Tibial artery (tissue), 4 donors: ENCODE data around the gene SAP30L.

Source experiments
- DNase-seq, 2 donors: peaks; one replicate each; pipeline ENCODE4 v3.0.0-alpha.2; 2019
- H3K27ac ChIP-seq, 2 donors: fragments of 200-600 bp; sonication (generic) in 1 of 2; 1 replicate in 1 of 2; 2 replicates in 1 of 2; pipeline ENCODE4 v1.5.1; 2018 to 2019; ENCODE audit warnings: mild to moderate bottlenecking in 1 of 2
- H3K27me3 ChIP-seq, 2 donors: fragments of 200-600 bp; sonication (generic) in 1 of 2; one replicate each; pipeline versions ENCODE4 v1.5.1 to v1.6.0; 2016 to 2019
- H3K36me3 ChIP-seq, 3 donors: fragments of 200-600 bp; sonication (generic) in 2 of 3; one replicate each; pipeline ENCODE4 v1.5.1; 2016 to 2019; ENCODE audit warnings: mild to moderate bottlenecking in 2 of 3
- H3K4me1 ChIP-seq, 4 donors: fragments of 200-600 bp; sonication (generic) in 2 of 4; 1 replicate in 3 of 4; 2 replicates in 1 of 4; pipeline ENCODE4 v1.5.1; 2016 to 2019
- H3K4me3 ChIP-seq, 2 donors: fragments of 200-600 bp; sonication (generic) in 1 of 2; 1 replicate in 1 of 2; 2 replicates in 1 of 2; pipeline ENCODE4 v1.5.1; 2018 to 2019; ENCODE audit warnings: mild to moderate bottlenecking in 2 of 2
- H3K9me3 ChIP-seq, 3 donors: fragments of 200-600 bp; sonication (generic) in 1 of 3; one replicate each; pipeline ENCODE4 v1.5.1; 2016 to 2019
- intact Hi-C: fragments of 100-400 bp; cut with DNase I; formaldehyde crosslinking; loops from one replicate; pipeline ENCODE4 v1.15.0; 2023; ENCODE audit warnings: low total_unique reads
- TF ChIP-seq, protein P1 (sequence below), 2 experiments: fragments of 200-600 bp in 1 of 2; fragments of 450-650 bp in 1 of 2; IDR thresholded peaks; one replicate each; pipeline ENCODE4 v1.5.1; 2017 to 2019; ENCODE audit warnings: antibody characterized with exemption in 2 of 2, mild to moderate bottlenecking in 1 of 2, moderate library complexity in 1 of 2

SAP30L gene

DNA sequence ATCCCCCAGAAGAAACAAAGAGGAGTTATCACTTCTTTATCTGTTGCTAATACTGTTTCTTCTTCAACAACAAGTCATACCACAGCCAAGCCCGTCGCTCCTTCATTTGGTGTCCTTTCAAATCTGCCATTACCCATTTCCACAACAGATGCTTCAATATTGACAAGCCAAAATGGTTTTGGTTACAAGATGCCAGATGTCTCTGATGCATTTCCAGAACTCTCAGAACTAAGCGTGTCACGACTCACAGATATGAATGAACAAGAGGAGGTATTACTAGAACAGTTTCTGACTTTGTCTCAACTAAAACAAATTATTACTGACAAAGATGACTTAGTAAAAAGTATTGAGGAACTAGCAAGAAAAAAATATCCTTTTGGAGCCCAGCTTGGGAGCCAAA, 48.2 kb downstream of the SAP30L start:
- Histone ChIP-seq H3K36me3 (no peaks in the 10 kb centered on the region), H3K27ac (no peak overlapping the region), H3K9me3 (no peaks in the 10 kb centered on the region), H3K27me3 (peaks cover 0 to 49% of the 10 kb centered on the region in 2 donors), H3K4me1 (no peaks in the 10 kb centered on the region), H3K4me3 (no peak overlapping the region)
- intact Hi-C loops, result no loop called here
- TF ChIP-seq, protein P1, sequence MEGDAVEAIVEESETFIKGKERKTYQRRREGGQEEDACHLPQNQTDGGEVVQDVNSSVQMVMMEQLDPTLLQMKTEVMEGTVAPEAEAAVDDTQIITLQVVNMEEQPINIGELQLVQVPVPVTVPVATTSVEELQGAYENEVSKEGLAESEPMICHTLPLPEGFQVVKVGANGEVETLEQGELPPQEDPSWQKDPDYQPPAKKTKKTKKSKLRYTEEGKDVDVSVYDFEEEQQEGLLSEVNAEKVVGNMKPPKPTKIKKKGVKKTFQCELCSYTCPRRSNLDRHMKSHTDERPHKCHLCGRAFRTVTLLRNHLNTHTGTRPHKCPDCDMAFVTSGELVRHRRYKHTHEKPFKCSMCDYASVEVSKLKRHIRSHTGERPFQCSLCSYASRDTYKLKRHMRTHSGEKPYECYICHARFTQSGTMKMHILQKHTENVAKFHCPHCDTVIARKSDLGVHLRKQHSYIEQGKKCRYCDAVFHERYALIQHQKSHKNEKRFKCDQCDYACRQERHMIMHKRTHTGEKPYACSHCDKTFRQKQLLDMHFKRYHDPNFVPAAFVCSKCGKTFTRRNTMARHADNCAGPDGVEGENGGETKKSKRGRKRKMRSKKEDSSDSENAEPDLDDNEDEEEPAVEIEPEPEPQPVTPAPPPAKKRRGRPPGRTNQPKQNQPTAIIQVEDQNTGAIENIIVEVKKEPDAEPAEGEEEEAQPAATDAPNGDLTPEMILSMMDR (IDR thresholded peaks at IDR 0.05), result no peak
- no peak for DNase-seq

DNA sequence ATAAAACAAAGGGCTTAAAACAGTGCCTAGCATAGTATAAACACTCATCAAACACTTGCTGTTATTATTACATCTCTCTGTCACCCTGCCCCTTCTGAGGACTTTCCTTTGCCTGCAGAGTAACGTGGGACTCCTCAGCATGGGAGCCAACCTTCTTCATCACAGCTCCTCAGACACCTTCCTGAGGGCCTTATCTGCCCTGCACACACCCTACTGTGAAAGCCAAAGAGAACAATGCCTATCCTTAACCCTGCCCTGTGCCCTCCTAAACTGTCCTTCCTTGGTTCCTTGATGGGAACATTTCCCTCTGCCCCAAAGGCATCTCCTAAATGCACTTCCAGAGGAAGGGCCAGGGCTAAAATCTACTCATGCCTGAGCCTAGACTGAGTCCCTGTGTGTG, 52.8 kb downstream of the SAP30L start:
- H3K27ac ChIP-seq, result no peak overlapping the region
- no peak overlapping the region for H3K4me3 ChIP-seq
- no peaks in the 10 kb centered on the region for H3K4me1 ChIP-seq
- DNase-seq, result peak in 1 of 2 donors; percentile 13
- peaks cover 0 to 16% of the 10 kb centered on the region in 2 donors for H3K27me3 ChIP-seq
- TF ChIP-seq, protein P1 (IDR thresholded peaks at IDR 0.05), result no peak
- H3K36me3 ChIP-seq, result no peaks in the 10 kb centered on the region
- intact Hi-C loops, result no loop called here
- no peaks in the 10 kb centered on the region for H3K9me3 ChIP-seq

DNA sequence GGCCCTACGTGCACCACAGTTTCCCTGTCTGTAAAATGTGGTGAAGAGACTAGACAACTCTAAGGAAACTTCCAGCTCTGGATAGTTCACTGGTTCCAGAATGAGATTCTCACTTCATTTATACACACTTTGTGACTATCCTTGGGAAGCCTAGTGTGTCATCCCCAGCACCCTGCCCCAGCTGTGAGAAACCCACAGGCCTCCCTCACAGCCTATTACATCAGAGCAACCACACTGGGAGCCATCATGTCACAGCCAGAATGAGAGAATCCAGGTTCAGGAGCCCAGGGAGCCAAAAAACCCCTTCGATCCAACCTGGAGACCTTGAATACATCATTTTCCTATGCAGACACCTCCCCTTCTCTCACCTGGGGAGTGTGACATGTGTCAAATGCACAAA, 53.2 kb downstream of the SAP30L start:
- DNase-seq, result peak in 1 of 2 donors; percentile 25
- no peaks in the 10 kb centered on the region for H3K4me1 ChIP-seq
- H3K36me3 ChIP-seq, result no peaks in the 10 kb centered on the region
- TF ChIP-seq, protein P1 (IDR thresholded peaks at IDR 0.05), result no peak
- H3K27ac ChIP-seq, result no peak overlapping the region
- H3K4me3 ChIP-seq, result no peak overlapping the region
- intact Hi-C loops, result no loop called here
- H3K27me3 ChIP-seq, result peaks cover 0 to 15% of the 10 kb centered on the region in 2 donors
- no peaks in the 10 kb centered on the region for H3K9me3 ChIP-seq

DNA sequence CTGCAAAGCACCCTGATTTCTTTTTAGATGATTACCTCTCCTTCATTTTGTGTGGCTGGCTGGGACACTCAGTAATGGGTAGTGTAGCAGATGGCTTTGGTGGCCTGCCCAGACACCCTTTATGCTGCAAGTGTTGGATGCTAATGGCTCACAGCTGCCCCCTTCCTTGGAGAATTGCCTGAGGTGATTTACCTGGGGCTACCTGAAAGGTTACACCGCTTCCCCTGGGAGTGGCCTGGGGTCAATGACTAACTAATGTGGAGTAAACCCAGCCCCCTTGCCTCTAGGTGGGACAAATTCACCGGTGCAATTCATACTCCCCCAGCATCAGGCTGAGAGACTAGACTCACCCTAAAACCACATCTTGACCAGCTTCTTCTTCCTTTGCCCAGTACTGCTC, 55.8 kb downstream of the SAP30L start:
- Histone ChIP-seq H3K27me3 (peaks cover 0 to 14% of the 10 kb centered on the region in 2 donors), H3K36me3 (no peaks in the 10 kb centered on the region), H3K4me3 (no peak overlapping the region), H3K4me1 (no peaks in the 10 kb centered on the region), H3K9me3 (no peaks in the 10 kb centered on the region), H3K27ac (no peak overlapping the region)
- DNase-seq, result no peak
- intact Hi-C loops, result no loop called here
- TF ChIP-seq, protein P1 (IDR thresholded peaks at IDR 0.05), result no peak

DNA sequence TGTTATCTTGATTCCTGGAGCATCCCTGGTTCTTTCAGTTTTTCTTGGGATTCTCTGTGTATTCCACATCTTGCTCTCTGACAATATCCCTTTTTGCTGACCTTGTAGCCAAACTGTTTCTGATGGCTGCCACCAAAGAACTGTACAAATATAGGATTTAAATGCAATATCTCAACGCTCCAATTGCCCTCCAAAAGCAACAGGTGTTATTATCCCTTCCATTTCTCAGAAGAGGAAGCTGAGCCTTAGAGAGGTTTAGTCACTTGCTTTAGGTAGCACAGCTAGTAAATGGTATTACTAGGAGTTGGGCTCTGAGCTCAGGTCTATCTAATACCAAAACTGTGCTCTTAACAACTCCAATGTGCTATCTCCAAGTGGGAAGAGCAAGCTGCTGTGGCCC, 56.4 kb downstream of the SAP30L start:
- H3K27me3 ChIP-seq, result peaks cover 0 to 16% of the 10 kb centered on the region in 2 donors
- no peaks in the 10 kb centered on the region for H3K4me1 ChIP-seq
- no peaks in the 10 kb centered on the region for H3K9me3 ChIP-seq
- no peak overlapping the region for H3K27ac ChIP-seq
- TF ChIP-seq, protein P1 (IDR thresholded peaks at IDR 0.05), result no peak
- H3K4me3 ChIP-seq, result no peak overlapping the region
- H3K36me3 ChIP-seq, result no peaks in the 10 kb centered on the region
- no peak for DNase-seq
- intact Hi-C loops, result no loop called here

DNA sequence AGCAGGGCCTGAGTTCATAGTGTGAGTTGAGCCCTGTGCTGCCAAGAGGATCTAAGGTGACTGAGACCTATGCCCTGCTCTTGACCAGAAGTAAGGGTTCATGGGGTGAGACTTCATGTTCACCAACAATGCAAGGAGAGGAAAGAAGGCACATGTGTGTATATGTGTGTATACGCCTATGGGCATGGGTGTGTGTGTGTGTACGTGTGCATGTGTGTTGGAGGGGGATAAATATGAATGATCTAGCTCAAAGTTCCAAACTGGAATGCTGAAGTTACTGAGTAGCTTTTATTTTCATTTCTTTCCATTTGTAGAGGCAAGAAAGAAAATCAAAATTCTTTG, 57.9 kb downstream of the SAP30L start:
- intact Hi-C loops, result no loop called here
- H3K4me3 ChIP-seq, result no peak overlapping the region
- no peaks in the 10 kb centered on the region for H3K9me3 ChIP-seq

More for the DNA sequence above, 57.9 kb downstream of the SAP30L start:
- H3K36me3 ChIP-seq, result no peaks in the 10 kb centered on the region
- H3K27me3 ChIP-seq, result peaks cover 0 to 11% of the 10 kb centered on the region in 2 donors
- TF ChIP-seq, protein P1 (IDR thresholded peaks at IDR 0.05), result no peak
- no peaks in the 10 kb centered on the region for H3K4me1 ChIP-seq
- DNase-seq, result no peak
- H3K27ac ChIP-seq, result no peak overlapping the region
